Measurements from ENCODE around the gene FBXL7. TPM values are rescaled to one million over a fixed set of nuclear protein-coding genes. Genes with fewer than 3 reads are reported as not detected.

The FBXL7 gene
- total RNA-seq, 1 donor from 2014 or later = 12.3 TPM

DNA sequence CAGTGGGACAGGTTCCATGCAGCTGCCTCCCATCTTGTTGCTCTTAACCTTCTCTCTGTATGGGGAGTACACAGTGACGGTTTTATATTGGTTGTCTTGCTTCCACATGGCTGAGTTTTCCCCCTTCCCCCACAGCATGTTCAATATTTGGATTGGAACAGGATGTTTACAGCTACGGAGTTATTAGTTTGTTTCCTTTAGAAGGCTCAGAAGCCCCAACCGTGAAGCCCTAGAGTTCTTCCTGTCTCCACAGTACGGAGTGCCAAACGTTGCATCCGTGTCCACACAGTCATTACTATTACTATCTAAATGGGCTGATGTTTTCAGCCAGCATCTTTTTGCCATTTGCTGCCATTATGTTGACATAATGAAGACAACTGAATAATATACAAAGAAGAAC lies 402.1 kb downstream of the FBXL7 start:
- Histone ChIP-seq H3K4me1 (no peaks in the 10 kb centered on the region), H3K4me2 (no peak overlapping the region), H3K79me2 (ENCODE audit: low read depth) (peaks cover 4% of the 10 kb centered on the region), H4K20me1 (ENCODE audit: low read depth) (no peaks in the 10 kb centered on the region), H2AFZ (replicated peaks) (no peak overlapping the region), H3K36me3 (no peaks in the 10 kb centered on the region), H3K4me3 (no peak overlapping the region), H3K27me3 (no peaks in the 10 kb centered on the region), H3F3A (ENCODE audit: low read depth) (no peaks in the 10 kb centered on the region), H3K27ac (no peak overlapping the region), H3K9ac (no peak overlapping the region), H3K9me3 (ENCODE audit: low read depth) (no peaks in the 10 kb centered on the region)
- H3K36me3 Mint-ChIP-seq = no peaks in the 10 kb centered on the region
- H3K27ac Mint-ChIP-seq = no peak overlapping the region
- no peak for TF ChIP-seq EZH2phosphoT487 (IDR thresholded peaks at IDR 0.05)
- TF ChIP-seq EZH2 (IDR thresholded peaks at IDR 0.05) = no peak
- TF ChIP-seq, protein P1, sequence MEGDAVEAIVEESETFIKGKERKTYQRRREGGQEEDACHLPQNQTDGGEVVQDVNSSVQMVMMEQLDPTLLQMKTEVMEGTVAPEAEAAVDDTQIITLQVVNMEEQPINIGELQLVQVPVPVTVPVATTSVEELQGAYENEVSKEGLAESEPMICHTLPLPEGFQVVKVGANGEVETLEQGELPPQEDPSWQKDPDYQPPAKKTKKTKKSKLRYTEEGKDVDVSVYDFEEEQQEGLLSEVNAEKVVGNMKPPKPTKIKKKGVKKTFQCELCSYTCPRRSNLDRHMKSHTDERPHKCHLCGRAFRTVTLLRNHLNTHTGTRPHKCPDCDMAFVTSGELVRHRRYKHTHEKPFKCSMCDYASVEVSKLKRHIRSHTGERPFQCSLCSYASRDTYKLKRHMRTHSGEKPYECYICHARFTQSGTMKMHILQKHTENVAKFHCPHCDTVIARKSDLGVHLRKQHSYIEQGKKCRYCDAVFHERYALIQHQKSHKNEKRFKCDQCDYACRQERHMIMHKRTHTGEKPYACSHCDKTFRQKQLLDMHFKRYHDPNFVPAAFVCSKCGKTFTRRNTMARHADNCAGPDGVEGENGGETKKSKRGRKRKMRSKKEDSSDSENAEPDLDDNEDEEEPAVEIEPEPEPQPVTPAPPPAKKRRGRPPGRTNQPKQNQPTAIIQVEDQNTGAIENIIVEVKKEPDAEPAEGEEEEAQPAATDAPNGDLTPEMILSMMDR (IDR thresholded peaks at IDR 0.05) = no peak
- no peaks in the 10 kb centered on the region for H3K4me1 Mint-ChIP-seq
- H3K9me3 Mint-ChIP-seq = no peaks in the 10 kb centered on the region
- no peak for DNase-seq (ENCODE audit: low spot score)
- H3K4me3 Mint-ChIP-seq = no peak overlapping the region
- H3K27me3 Mint-ChIP-seq (ENCODE audit: insufficient read depth, low read depth) = peaks cover 3% of the 10 kb centered on the region

GRCh38 chr5:15904899-15905830 lies 405.2 kb downstream of the FBXL7 start:
- H2AFZ ChIP-seq (replicated peaks) = no peak overlapping the region
- Mint-ChIP-seq H3K4me3 (no peak overlapping the region), H3K27ac (no peak overlapping the region), H3K9me3 (no peaks in the 10 kb centered on the region), H3K36me3 (no peaks in the 10 kb centered on the region), H3K4me1 (no peaks in the 10 kb centered on the region), H3K27me3 (ENCODE audit: insufficient read depth, low read depth) (peaks cover 2% of the 10 kb centered on the region)
- no peak overlapping the region for H3K9ac ChIP-seq
- H3K4me3 ChIP-seq = no peak overlapping the region
- no peak overlapping the region for H3K4me2 ChIP-seq
- H4K20me1 ChIP-seq (ENCODE audit: low read depth) = no peaks in the 10 kb centered on the region
- H3K4me1 ChIP-seq = no peaks in the 10 kb centered on the region
- no peaks in the 10 kb centered on the region for H3F3A ChIP-seq (ENCODE audit: low read depth)
- no peaks in the 10 kb centered on the region for H3K36me3 ChIP-seq
- no peak overlapping the region for H3K27ac ChIP-seq
- DNase-seq (ENCODE audit: low spot score) = no peak
- H3K79me2 ChIP-seq (ENCODE audit: low read depth) = peaks cover 4% of the 10 kb centered on the region
- H3K9me3 ChIP-seq (ENCODE audit: low read depth) = no peaks in the 10 kb centered on the region
- TF ChIP-seq, protein P1 (IDR thresholded peaks at IDR 0.05) = no peak
- TF ChIP-seq EZH2 (IDR thresholded peaks at IDR 0.05) = no peak
- TF ChIP-seq EZH2phosphoT487 (IDR thresholded peaks at IDR 0.05) = no peak
- H3K27me3 ChIP-seq = no peaks in the 10 kb centered on the region

GRCh38 chr5:15914638-15915037 lies 414.7 kb downstream of the FBXL7 start:
- no peaks in the 10 kb centered on the region for H3K27me3 ChIP-seq
- H3K4me2 ChIP-seq = no peak overlapping the region
- no peaks in the 10 kb centered on the region for H3F3A ChIP-seq (ENCODE audit: low read depth)
- no peak overlapping the region for H3K9ac ChIP-seq
- peaks cover 13% of the 10 kb centered on the region for H3K79me2 ChIP-seq (ENCODE audit: low read depth)
- no peaks in the 10 kb centered on the region for H3K27me3 Mint-ChIP-seq (ENCODE audit: insufficient read depth, low read depth)
- peaks cover 7% of the 10 kb centered on the region for H3K9me3 Mint-ChIP-seq
- no peaks in the 10 kb centered on the region for H3K36me3 ChIP-seq
- no peaks in the 10 kb centered on the region for H4K20me1 ChIP-seq (ENCODE audit: low read depth)
- H3K27ac Mint-ChIP-seq = no peak overlapping the region
- peaks cover 3% of the 10 kb centered on the region for H3K4me1 Mint-ChIP-seq
- no peaks in the 10 kb centered on the region for H3K9me3 ChIP-seq (ENCODE audit: low read depth)
- no peaks in the 10 kb centered on the region for H3K36me3 Mint-ChIP-seq
- H3K4me3 ChIP-seq = no peak overlapping the region
- TF ChIP-seq EZH2phosphoT487 (IDR thresholded peaks at IDR 0.05) = no peak
- no peak for DNase-seq (ENCODE audit: low spot score)
- H3K27ac ChIP-seq = no peak overlapping the region
- H2AFZ ChIP-seq (replicated peaks) = no peak overlapping the region
- H3K4me1 ChIP-seq = peaks cover 13% of the 10 kb centered on the region
- H3K4me3 Mint-ChIP-seq = no peak overlapping the region

DNA sequence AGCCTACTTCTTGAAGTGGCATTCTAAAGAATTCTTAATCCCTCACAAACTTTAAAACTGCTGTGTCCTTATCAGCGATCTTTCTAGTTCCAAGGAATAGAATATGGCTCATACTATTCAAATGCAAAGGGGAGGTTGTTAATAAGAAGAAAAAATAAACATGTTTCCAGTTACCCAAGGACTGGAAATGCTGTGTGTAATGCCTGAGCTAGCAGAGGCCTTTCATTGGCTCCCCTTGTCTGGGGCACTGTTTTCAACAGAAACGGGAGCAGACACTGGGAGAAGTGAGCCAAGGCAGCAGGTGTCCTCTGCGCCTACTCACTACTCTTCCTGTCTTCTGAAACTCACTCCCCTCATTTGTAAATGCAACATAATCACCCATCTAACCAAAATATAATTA lies 426.6 kb downstream of the FBXL7 start:
- Histone ChIP-seq H3K9me3 (ENCODE audit: low read depth) (no peaks in the 10 kb centered on the region), H2AFZ (replicated peaks) (no peak overlapping the region), H3K36me3 (no peaks in the 10 kb centered on the region), H3K27me3 (no peaks in the 10 kb centered on the region), H3F3A (ENCODE audit: low read depth) (peaks cover under 1% of the 10 kb centered on the region), H3K9ac (no peak overlapping the region), H3K4me2 (no peak overlapping the region), H3K4me1 (peaks cover 9% of the 10 kb centered on the region), H3K4me3 (no peak overlapping the region), H4K20me1 (ENCODE audit: low read depth) (no peaks in the 10 kb centered on the region), H3K27ac (no peak overlapping the region), H3K79me2 (ENCODE audit: low read depth) (no peaks in the 10 kb centered on the region)
- no peak for DNase-seq (ENCODE audit: low spot score)
- Mint-ChIP-seq H3K27ac (no peak overlapping the region), H3K4me3 (no peak overlapping the region), H3K9me3 (no peaks in the 10 kb centered on the region), H3K36me3 (peaks cover 7% of the 10 kb centered on the region), H3K27me3 (ENCODE audit: insufficient read depth, low read depth) (no peaks in the 10 kb centered on the region), H3K4me1 (peaks cover 3% of the 10 kb centered on the region)
- no peak for TF ChIP-seq EZH2phosphoT487 (IDR thresholded peaks at IDR 0.05)
- no peak for TF ChIP-seq EZH2 (IDR thresholded peaks at IDR 0.05)
- TF ChIP-seq, protein P1 (IDR thresholded peaks at IDR 0.05) = no peak
